Measurements from ENCODE around the gene ALX4.

GRCh38 chr11:44279483-44279882 is 30.5 kb downstream of the ALX4 start:
- no peak for TF ChIP-seq CTCF (conservative IDR thresholded peaks at IDR 0.05; ENCODE audit: low read length)
- TF ChIP-seq EZH2phosphoT487 (IDR thresholded peaks at IDR 0.05; ENCODE audit: borderline replicate concordance, low read depth, low read length), result no peak

Measured in OCI-LY7 (cell line).